NCI-H187 (cell line): ENCODE results near the gene CSMD2.

Source experiments
- DNase-seq, 2 experiments: peaks; one replicate each; lab custom pipeline; 2025; lab: John Stamatoyannopoulos, UW

CSMD2 gene

GRCh38 chr1:33607444-33608005, 557.5 kb downstream of the CSMD2 start:
- DNase-seq = no peak

- no peak for DNase-seq
These were observed 558.8 kb downstream of the CSMD2 start for GRCh38 chr1:33606272-33606671.

GRCh38 chr1:33602271-33602670, 562.8 kb downstream of the CSMD2 start:
- no peak for DNase-seq

- DNase-seq = no peak
These were observed 563.3 kb downstream of the CSMD2 start for GRCh38 chr1:33601751-33602150.

GRCh38 chr1:33599516-33600115, 565.4 kb downstream of the CSMD2 start:
- DNase-seq = peak; percentile 19 to 45

GRCh38 chr1:33588726-33589125, 576.3 kb downstream of the CSMD2 start:
- no peak for DNase-seq

- DNase-seq = no peak
These were observed 578.2 kb downstream of the CSMD2 start for GRCh38 chr1:33586795-33587194.

GRCh38 chr1:33586106-33586505, 578.9 kb downstream of the CSMD2 start:
- DNase-seq = no peak

- DNase-seq = no peak
These were observed 581.5 kb downstream of the CSMD2 start for GRCh38 chr1:33583567-33583966.

- DNase-seq = no peak
These were observed 586.2 kb downstream of the CSMD2 start for GRCh38 chr1:33578557-33579448.

- no peak for DNase-seq
These were observed 587.4 kb downstream of the CSMD2 start for GRCh38 chr1:33577663-33578062.

GRCh38 chr1:33576821-33577599, 588.0 kb downstream of the CSMD2 start:
- no peak for DNase-seq

- no peak for DNase-seq
These were observed 589.6 kb downstream of the CSMD2 start for GRCh38 chr1:33575324-33575879.

- no peak for DNase-seq
These were observed 591.4 kb downstream of the CSMD2 start for GRCh38 chr1:33573661-33574060.

- DNase-seq = no peak
These were observed 592.6 kb downstream of the CSMD2 start for GRCh38 chr1:33572387-33572786.

GRCh38 chr1:33569331-33569730, 595.7 kb downstream of the CSMD2 start:
- no peak for DNase-seq

- no peak for DNase-seq
These were observed 601.3 kb downstream of the CSMD2 start for GRCh38 chr1:33563699-33564098.

GRCh38 chr1:33562563-33562962, 602.5 kb downstream of the CSMD2 start:
- no peak for DNase-seq

- no peak for DNase-seq
These were observed 603.5 kb downstream of the CSMD2 start for GRCh38 chr1:33561576-33561975.

- no peak for DNase-seq
These were observed 604.4 kb downstream of the CSMD2 start for GRCh38 chr1:33560680-33561079.

- no peak for DNase-seq
These were observed 616.3 kb downstream of the CSMD2 start for GRCh38 chr1:33548721-33549120.

- DNase-seq = no peak
These were observed 616.7 kb downstream of the CSMD2 start for GRCh38 chr1:33548319-33548718.
